Choroid plexus epithelial cell (primary cell): ENCODE measurements around the gene MOB3C.
A peak's percentile ranks its signal among the peaks of the same experiment; 100 is the strongest.
"Not testable (repeated sequence)": the region's sequence is repeated elsewhere in the genome, so short reads cannot be mapped to it uniquely, and the experiment has no call there.

Experiments used
- DNase-seq: peaks from one replicate; pipeline ENCODE4 v3.0.0-alpha.2; 2010; ENCODE audit warnings: low read depth
- H3K4me3 ChIP-seq: 2 replicates; pipeline ENCODE4 v1.5.1; 2011; ENCODE audit warnings: low read depth, mild to moderate bottlenecking, control low read depth, low read length, moderate library complexity
- TF ChIP-seq, protein P1 (sequence below): conservative IDR thresholded peaks from 2 replicates; pipeline ENCODE4 v1.5.1; 2011; ENCODE audit warnings: low read depth, mild to moderate bottlenecking, control low read depth, inconsistent platforms, low read length, moderate library complexity

The MOB3C gene

DNA sequence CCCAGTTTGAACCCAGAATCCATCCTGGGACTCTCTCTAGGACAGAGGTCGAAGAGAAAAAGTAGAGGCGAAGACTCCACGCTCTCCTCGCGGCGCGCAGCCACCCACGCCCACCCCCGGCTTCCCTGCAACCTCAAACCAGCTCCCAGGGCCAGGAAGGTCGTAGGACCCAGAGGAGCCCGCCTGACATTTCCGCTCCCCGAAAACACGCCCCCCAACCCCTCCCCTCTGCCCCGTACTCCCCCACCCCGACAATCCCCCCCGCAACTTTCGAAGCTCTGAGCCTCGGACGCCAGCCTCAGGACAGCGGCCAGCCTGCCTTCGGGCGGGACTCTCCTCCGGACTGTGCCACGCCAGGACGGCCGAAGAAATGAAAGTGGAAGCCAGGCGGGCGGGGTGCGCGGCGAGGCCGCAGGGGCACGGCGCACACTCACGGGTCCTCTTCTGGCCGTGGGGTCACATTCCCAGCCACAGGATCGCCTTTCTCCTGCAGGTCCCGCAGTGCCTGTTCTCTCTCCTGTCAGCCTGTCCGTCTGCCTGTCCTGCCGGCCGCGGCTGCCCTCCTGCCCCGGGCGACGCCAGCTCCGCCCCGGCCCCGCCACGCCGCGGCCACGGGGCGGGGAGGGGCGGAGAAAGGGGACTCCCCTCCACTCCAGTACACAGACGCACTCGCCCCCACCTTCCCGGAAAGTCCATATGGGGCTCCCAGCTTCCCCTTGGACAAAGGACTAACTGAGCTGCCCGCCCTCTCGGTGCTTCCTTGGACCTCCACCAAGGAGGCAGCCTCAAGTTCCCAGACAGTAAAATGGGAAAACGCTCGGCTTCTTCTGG, at the start of gene MOB3C:
MOB3C (minus strand) TSS at position 535 of the 831 bp plus-strand sequence. CDS start 3,490 bp downstream, outside the sequence.
- TF ChIP-seq, protein P1, sequence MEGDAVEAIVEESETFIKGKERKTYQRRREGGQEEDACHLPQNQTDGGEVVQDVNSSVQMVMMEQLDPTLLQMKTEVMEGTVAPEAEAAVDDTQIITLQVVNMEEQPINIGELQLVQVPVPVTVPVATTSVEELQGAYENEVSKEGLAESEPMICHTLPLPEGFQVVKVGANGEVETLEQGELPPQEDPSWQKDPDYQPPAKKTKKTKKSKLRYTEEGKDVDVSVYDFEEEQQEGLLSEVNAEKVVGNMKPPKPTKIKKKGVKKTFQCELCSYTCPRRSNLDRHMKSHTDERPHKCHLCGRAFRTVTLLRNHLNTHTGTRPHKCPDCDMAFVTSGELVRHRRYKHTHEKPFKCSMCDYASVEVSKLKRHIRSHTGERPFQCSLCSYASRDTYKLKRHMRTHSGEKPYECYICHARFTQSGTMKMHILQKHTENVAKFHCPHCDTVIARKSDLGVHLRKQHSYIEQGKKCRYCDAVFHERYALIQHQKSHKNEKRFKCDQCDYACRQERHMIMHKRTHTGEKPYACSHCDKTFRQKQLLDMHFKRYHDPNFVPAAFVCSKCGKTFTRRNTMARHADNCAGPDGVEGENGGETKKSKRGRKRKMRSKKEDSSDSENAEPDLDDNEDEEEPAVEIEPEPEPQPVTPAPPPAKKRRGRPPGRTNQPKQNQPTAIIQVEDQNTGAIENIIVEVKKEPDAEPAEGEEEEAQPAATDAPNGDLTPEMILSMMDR, result no peak
- peak; percentile 77 for DNase-seq
- peak within 1 kb of the TSS; percentile 86 for H3K4me3 ChIP-seq

DNA sequence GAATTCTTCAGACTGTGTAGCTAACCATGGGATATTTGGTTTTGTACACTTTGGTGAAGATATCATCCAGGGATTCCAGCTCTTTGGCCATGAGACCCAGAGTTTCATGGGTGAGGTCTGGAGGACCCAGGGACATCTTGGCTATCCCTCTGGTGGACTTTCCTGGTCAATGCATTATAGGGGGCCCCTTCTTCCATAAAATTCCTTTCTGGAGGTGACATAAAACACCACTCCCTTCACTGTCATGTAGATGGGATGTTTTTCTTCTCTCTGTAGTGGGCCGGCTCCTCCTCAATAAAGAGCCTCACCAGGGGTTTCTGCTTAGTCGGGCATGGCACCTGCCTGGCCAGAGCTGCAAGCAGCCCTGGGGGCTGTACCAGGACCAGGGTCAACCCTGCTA, 49.4 kb upstream of the MOB3C start:
- TF ChIP-seq, protein P1, result no peak
- DNase-seq, result no peak
- H3K4me3 ChIP-seq, result no peak overlapping the region

DNA sequence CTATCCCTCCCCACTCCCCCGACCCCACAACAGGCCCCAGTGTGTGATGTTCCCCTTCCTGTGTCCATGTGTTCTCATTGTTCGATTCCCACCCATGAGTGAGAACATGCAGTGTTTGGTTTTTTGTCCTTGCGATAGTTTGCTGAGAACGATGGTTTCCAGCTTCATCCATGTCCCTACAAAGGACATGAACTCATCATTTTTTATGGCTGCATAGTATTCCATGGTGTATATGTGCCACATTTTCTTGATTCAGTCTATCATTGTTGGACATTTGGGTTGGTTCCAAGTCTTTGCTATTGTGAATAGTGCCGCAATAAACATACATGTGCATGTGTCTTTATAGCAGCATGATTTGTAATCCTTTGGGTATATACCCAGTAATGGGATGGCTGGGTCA, 46.3 kb upstream of the MOB3C start:
- H3K4me3 ChIP-seq, DNase-seq: not testable (repeated sequence)

DNA sequence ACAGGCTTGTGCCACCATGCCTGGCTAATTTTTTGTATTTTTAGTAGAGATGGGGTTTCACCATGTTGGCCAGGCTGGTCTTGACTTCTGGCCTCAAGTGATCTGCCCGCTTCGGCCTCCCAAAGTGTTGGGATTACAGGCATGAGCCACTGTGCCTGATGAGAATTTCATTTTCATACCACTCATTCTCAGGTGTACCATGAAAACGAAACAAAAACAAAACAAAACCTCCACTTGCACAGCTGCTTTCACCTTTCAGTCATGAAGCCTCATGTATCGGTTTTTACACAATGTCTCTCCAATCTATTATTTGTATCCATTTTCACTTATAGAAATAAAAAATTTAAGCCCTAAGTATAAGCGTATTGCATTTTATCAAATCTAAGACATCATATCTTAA, 43.5 kb upstream of the MOB3C start:
- not testable (repeated sequence) for H3K4me3 ChIP-seq, DNase-seq

DNA sequence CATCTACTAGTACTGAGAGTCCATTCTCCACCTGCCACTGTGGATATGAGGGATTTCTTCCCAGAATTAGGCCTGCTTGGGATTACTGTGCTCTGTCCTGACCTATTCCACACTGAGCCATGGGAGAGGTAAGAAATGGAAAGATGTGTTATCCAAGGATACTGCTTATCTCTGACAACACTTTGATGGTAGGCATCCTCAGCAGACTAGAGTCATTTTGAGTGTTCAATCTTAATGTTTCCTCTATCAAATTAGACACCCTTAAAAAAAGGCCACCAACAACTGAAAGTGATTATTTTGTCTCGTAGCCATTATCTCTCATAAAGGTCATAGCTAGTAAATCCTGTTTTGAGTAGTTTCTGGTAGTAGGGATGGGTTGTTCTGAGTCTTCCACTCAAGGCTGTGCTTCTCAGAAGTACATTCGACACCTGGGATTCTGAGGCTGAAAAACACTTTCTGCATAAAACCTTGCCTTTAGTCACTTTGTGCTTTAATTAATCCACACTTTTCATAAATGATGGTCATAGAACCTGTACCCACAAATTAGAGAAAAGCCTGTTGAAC, 42.8 kb upstream of the MOB3C start:
- no peak for DNase-seq
- TF ChIP-seq, protein P1, result no peak
- no peak overlapping the region for H3K4me3 ChIP-seq

DNA sequence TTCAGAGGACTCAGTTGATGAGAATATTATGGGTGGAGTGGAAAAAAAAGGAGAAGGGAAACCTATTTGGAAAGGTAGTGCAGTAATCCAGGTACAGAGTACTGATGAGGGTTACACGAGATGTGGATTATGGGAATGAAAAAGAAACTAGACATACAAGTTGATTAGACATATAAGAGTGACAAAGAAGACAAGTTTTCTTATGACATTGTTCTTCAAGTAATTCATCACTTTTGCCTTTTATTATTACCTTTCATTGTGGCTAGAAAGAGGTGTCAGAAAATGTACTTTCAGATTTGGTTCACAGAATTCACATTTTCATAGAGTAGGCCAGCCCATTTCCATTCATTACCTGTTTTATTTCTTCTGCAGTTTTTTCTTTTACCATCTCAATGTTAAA, 41.2 kb upstream of the MOB3C start:
- TF ChIP-seq, protein P1, result no peak
- H3K4me3 ChIP-seq, result no peak overlapping the region
- no peak for DNase-seq

DNA sequence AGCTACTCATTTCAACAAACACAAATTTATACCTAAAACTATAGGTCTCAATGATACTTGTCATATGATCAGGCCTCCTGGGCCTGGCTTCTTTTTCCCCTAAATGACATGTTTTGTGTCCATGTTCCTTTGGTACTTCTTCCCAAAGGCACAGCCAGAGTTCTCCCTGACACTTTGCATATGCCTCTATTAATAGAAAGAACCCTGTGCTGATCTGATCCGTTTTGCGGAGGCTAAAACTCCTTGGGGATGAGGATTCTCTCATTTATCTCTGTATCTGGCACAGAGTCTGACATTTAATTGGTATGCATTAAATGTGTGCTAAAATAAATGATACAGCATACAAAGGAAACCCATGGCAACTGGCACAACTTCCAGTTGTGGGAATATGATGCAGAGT, 40.0 kb upstream of the MOB3C start:
- no peak overlapping the region for H3K4me3 ChIP-seq
- TF ChIP-seq, protein P1, result no peak
- no peak for DNase-seq

DNA sequence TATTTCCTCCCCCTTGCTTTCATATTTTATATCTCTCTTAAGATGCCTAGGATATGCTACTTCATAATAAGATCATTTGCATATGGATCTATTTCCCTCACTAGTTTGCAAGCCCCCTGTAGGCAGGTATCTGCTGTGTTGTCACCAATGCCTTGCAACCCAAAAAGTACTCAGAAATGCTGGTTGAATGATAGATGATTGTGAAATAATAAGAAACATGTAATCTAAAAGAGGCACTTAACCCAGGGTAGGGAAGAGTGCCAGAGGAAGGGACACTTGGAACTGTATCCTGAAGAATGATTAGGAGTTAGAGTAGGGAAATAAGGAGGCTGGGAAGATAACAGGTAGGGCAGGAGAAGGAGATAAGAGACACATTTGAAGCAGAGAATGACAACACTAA, 39.2 kb upstream of the MOB3C start:
- H3K4me3 ChIP-seq, result no peak overlapping the region
- TF ChIP-seq, protein P1, result no peak
- DNase-seq, result no peak

DNA sequence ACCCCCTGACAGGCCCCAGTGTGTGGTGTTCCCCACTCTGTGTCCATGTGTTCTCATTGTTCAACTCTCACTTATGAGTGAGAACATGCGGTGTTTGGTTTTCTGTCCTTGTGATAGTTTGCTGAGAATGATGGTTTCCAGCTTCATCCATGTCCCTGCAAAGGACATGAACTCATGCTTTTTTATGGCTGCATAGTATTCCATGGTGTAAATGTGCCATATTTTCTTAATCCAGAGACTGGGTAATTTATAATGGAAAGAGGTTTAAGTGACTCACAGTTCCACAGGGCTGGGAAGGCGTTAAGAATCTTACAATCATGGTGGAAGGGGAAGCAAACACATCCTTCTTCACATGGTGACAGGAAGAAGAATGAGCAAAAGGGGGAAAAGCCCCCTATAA, 38.1 kb upstream of the MOB3C start:
- H3K4me3 ChIP-seq, DNase-seq: not testable (repeated sequence)
